ENCODE results near the gene MCTP1. TPM values are rescaled to one million over a fixed set of nuclear protein-coding genes. Genes with fewer than 3 reads are reported as not detected.
"Not testable (repeated sequence)": the region's sequence is repeated elsewhere in the genome, so short reads cannot be mapped to it uniquely, and the experiment has no call there.

MCTP1 gene
- total RNA-seq, 2 donors from 2014 or later: 5.1 to 10.0 TPM

DNA sequence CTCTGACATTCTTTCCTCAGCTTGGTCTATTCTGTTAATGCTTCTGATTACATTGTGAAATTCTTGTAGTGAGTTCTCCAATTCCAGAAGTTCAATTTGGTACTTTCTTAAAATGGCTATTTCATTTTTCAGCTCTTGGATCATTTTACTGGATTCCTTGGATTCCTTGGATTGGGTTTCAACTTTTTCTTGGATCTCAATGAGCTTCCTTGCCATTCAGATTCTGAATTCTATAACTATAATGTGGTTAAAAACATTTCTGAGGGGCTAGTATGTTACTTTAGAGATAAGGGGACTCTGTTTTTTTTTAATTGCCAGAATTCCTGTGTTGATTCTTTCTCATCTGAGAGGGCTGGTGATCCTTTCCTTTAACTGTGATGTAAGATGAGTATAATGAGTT lies 136.4 kb downstream of the MCTP1 start:
- TF ChIP-seq, protein P1, sequence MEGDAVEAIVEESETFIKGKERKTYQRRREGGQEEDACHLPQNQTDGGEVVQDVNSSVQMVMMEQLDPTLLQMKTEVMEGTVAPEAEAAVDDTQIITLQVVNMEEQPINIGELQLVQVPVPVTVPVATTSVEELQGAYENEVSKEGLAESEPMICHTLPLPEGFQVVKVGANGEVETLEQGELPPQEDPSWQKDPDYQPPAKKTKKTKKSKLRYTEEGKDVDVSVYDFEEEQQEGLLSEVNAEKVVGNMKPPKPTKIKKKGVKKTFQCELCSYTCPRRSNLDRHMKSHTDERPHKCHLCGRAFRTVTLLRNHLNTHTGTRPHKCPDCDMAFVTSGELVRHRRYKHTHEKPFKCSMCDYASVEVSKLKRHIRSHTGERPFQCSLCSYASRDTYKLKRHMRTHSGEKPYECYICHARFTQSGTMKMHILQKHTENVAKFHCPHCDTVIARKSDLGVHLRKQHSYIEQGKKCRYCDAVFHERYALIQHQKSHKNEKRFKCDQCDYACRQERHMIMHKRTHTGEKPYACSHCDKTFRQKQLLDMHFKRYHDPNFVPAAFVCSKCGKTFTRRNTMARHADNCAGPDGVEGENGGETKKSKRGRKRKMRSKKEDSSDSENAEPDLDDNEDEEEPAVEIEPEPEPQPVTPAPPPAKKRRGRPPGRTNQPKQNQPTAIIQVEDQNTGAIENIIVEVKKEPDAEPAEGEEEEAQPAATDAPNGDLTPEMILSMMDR (IDR thresholded peaks at IDR 0.05): no peak

DNA sequence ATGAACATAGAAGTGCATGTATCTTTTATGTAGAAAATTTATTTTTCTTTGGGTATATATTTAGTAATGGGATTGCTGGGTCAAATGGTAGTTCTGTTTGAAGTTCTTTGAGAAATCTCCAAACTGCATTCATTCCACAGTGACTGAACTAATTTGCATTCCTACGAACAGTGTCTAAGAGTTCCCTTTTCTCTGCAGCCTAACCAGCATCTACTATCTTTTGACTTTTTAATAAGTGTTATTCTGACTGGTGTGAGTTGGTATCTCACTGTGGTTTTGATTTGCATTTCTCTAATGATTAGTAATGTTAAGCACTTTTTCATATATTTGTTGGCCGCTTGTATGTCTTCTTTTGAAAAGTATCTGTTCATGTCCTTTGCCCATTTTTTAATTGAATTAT lies 141.0 kb downstream of the MCTP1 start:
- not testable (repeated sequence) for H3K27ac ChIP-seq; H3K36me3 ChIP-seq; DNase-seq (ENCODE audit: low spot score); H3K4me1 ChIP-seq; H3K27me3 ChIP-seq; H3K4me3 ChIP-seq
- peaks cover 0 to 14% of the 10 kb centered on the region in 2 donors for H3K9me3 ChIP-seq

More for the DNA sequence above, 136.4 kb downstream of the MCTP1 start:
- Histone ChIP-seq H3K27ac (no peak overlapping the region), H3K27me3 (no peaks in the 10 kb centered on the region), H3K9me3 (peaks cover 0 to 14% of the 10 kb centered on the region in 2 donors), H3K4me1 (no peaks in the 10 kb centered on the region), H3K36me3 (no peaks in the 10 kb centered on the region), H3K4me3 (no peak overlapping the region)
- DNase-seq (ENCODE audit: low spot score): no peak

DNA sequence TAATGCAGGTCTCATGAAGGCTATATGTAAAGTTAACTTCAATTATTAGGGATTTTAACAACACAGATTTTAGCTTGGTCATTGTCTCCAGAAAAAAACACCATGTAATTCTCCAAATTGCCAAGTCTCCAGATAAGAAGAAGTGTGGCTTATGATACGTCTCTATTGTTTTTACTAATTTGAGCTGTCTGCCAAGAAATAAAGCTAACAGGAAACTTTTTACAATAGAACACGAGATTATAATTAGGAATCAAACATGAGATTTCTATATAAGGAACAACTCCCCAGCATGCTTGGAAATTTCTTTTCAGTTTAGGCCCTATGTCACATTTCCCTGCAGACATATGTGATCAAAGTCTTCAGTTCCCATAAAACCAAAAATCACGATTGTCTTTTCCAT lies 142.7 kb downstream of the MCTP1 start:
- no peak for DNase-seq (ENCODE audit: low spot score)
- Histone ChIP-seq H3K9me3 (peaks cover 0 to 1% of the 10 kb centered on the region in 2 donors), H3K4me1 (no peaks in the 10 kb centered on the region), H3K27ac (no peak overlapping the region), H3K4me3 (no peak overlapping the region), H3K36me3 (no peaks in the 10 kb centered on the region), H3K27me3 (no peaks in the 10 kb centered on the region)
- TF ChIP-seq, protein P1 (IDR thresholded peaks at IDR 0.05): no peak

DNA sequence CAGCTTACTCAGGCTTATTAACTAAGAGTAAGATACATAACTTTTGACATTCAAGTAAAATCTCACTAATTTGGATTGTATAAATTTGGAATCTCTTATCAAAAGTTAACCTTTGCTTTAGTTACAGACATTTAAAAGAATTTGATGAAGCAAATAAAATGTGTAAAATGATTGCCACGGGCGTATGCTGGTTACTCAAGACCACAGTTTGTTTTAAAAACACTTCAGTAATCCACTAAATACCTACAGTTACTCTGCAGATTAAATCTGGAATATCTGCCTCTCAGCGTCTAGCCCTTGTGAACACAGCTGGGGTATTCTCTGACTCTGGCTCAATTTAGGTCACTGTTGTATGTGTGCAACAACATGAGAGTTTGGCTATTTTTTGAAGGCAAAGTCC lies 143.8 kb downstream of the MCTP1 start:
- no peak for DNase-seq (ENCODE audit: low spot score)
- Histone ChIP-seq H3K4me1 (no peaks in the 10 kb centered on the region), H3K36me3 (no peaks in the 10 kb centered on the region), H3K27me3 (no peaks in the 10 kb centered on the region), H3K4me3 (no peak overlapping the region), H3K9me3 (no peaks in the 10 kb centered on the region), H3K27ac (no peak overlapping the region)
- TF ChIP-seq, protein P1 (IDR thresholded peaks at IDR 0.05): no peak

DNA sequence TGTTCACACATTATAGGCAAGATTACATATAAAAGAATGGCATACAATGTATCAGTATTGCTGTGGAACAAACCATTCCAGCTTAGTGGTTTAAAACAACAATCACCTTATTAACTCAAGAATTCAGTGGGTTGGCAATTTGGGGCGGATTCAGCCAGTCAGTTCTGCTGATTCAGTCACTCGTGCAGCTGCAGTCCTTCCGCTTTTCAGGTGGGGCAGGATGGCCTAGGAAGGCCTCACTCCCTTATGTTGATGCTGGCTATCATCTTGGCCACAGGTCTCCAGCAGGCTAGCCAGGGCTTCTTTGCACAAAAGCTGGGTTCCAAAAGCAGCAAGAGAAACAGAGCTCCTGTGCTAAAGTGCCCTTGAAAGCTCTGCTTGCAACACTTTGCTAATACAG lies 150.6 kb downstream of the MCTP1 start:
- H3K4me3 ChIP-seq: no peak overlapping the region
- no peaks in the 10 kb centered on the region for H3K9me3 ChIP-seq
- no peaks in the 10 kb centered on the region for H3K27me3 ChIP-seq
- TF ChIP-seq, protein P1 (IDR thresholded peaks at IDR 0.05): no peak
- H3K36me3 ChIP-seq: no peaks in the 10 kb centered on the region
- no peak overlapping the region for H3K27ac ChIP-seq
- DNase-seq (ENCODE audit: low spot score): no peak
- H3K4me1 ChIP-seq: no peaks in the 10 kb centered on the region

DNA sequence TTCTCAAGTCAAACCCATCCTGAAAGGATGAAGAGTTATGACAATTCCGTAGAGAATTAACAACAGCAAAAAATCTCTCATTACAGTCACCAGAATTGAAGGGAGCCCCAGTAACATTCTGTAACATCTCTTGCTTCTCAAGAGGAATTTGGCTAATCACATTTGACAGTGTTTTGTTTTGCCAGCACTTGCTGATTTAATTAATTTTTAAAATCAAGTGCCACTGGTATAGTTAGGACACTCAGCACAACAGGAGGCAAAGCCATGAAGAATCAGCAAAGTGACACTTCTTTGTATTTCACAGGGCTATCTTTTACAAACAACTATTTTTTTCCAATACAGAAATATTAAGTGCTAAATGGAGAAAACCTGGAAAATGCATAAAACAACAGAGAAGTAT lies 152.8 kb downstream of the MCTP1 start:
- Histone ChIP-seq H3K27ac (no peak overlapping the region), H3K36me3 (no peaks in the 10 kb centered on the region), H3K9me3 (no peaks in the 10 kb centered on the region), H3K27me3 (no peaks in the 10 kb centered on the region), H3K4me1 (no peaks in the 10 kb centered on the region), H3K4me3 (no peak overlapping the region)
- TF ChIP-seq, protein P1 (IDR thresholded peaks at IDR 0.05): no peak
- DNase-seq (ENCODE audit: low spot score): no peak

All from right atrium auricular region (tissue), 2 donors.